ENCODE data around the gene MDM2. TPM values are rescaled to one million over a fixed set of nuclear protein-coding genes. Genes with fewer than 3 reads are reported as not detected.
"Not testable (repeated sequence)": the region's sequence is repeated elsewhere in the genome, so short reads cannot be mapped to it uniquely, and the experiment has no call there.

The MDM2 gene
- total RNA-seq, 1 donor from 2014 or later, result 160 TPM

DNA sequence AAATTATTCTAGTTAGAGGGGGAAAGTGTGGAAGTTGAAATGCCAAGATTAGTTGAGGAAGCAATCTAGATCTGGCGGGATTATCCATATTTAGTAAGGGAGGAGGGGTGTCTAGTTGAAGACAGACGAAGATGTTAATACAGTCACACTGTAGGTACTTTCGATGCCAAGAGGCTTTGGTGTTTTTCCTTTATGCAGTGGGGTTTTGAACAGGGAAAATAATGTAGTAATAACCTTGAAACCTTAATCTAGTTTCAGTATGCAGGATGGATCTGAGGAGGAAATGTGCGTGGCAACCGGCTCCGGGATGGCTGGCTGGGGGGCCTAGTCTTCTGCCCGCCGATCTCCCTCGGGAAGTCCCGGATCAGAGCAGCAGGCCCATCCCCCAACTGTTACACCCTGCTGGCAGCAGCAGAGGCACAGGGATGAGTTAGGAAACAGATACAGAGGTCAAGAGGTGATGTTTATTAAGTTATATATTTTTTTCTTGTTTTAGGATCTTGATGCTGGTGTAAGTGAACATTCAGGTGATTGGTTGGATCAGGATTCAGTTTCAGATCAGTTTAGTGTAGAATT lies 27.4 kb downstream of the MDM2 start:
- Mint-ChIP-seq H3K9me3 (ENCODE audit: low read depth) (no peaks in the 10 kb centered on the region), H3K27me3 (ENCODE audit: low read depth) (no peaks in the 10 kb centered on the region), H3K4me1 (ENCODE audit: low read depth) (peaks cover 8% of the 10 kb centered on the region), H3K27ac (ENCODE audit: unreplicated experiment) (no peak overlapping the region), H3K4me3 (ENCODE audit: unreplicated experiment) (no peak overlapping the region), H3K36me3 (ENCODE audit: low read depth) (peaks cover 38% of the 10 kb centered on the region)
- no peak for DNase-seq (ENCODE audit: low spot score)
- TF ChIP-seq, protein P1, sequence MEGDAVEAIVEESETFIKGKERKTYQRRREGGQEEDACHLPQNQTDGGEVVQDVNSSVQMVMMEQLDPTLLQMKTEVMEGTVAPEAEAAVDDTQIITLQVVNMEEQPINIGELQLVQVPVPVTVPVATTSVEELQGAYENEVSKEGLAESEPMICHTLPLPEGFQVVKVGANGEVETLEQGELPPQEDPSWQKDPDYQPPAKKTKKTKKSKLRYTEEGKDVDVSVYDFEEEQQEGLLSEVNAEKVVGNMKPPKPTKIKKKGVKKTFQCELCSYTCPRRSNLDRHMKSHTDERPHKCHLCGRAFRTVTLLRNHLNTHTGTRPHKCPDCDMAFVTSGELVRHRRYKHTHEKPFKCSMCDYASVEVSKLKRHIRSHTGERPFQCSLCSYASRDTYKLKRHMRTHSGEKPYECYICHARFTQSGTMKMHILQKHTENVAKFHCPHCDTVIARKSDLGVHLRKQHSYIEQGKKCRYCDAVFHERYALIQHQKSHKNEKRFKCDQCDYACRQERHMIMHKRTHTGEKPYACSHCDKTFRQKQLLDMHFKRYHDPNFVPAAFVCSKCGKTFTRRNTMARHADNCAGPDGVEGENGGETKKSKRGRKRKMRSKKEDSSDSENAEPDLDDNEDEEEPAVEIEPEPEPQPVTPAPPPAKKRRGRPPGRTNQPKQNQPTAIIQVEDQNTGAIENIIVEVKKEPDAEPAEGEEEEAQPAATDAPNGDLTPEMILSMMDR (IDR thresholded peaks at IDR 0.05), result no peak

DNA sequence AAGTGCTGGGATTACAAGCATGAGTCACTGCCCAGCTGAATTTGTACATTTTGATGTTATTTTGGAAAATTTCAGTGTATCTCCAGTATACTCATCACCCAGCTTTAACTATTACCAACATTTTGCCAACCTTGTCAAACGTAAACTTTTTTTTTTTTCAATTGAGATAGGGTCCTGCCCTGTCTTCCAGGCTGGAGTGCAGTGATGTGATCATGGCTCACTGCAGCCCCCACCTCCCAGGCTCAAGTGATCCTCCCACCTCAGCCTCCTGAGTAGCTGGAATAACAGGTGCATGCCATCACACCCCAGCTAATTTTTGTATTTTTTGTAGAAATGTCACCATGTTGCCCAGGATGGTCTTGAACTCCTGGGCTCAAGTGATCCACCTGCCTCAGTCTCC lies 29.2 kb downstream of the MDM2 start:
- peaks cover 40% of the 10 kb centered on the region for H3K36me3 Mint-ChIP-seq (ENCODE audit: low read depth)
- H3K9me3 Mint-ChIP-seq (ENCODE audit: low read depth), result no peaks in the 10 kb centered on the region
- no peaks in the 10 kb centered on the region for H3K27me3 Mint-ChIP-seq (ENCODE audit: low read depth)
- DNase-seq (ENCODE audit: low spot score), result no peak
- no peak overlapping the region for H3K4me3 Mint-ChIP-seq (ENCODE audit: unreplicated experiment)
- TF ChIP-seq, protein P1 (IDR thresholded peaks at IDR 0.05), result no peak
- H3K4me1 Mint-ChIP-seq (ENCODE audit: low read depth), result peaks cover under 1% of the 10 kb centered on the region
- no peak overlapping the region for H3K27ac Mint-ChIP-seq (ENCODE audit: unreplicated experiment)

DNA sequence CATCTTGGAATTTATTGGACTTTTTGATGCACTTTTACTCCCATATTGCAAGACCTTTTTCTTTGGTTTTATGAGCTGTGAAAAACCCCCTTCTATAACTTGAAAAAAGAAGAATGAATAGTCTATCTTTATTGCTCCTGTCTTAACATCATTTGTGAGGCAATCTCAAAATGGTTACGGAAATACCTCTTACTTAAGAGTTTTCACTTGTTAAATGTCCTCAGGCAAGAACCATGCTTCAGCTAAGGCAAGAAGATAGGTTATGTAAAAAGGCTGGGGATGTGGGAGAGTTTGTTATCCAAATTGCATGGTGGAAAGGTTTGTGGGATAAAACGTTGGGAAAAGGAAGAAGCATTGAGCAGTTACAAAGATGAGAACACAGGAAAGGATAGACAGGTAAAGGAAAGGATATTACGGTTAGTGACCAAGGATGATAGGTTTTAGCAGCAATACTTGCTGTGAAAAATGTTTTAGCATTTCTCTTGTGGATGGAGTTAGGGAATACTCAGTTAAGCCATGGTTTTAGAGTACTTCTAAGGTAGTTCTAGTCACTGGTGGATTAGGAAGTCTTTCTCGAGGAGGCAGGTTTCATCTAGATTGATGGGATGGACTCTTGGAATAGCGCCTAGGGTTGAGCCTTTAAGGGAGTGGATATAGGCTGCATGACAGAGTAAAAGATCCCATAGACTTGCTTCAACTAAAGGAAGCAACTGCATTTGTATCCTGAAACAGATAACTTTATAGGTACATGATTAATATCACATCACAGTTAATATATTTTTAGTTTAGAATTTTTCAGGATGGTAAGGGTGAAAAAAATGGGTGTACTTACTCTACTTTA lies 30.3 kb downstream of the MDM2 start:
- Mint-ChIP-seq H3K4me1 (ENCODE audit: low read depth) (no peaks in the 10 kb centered on the region), H3K4me3 (ENCODE audit: unreplicated experiment) (no peak overlapping the region), H3K9me3 (ENCODE audit: low read depth) (no peaks in the 10 kb centered on the region), H3K36me3 (ENCODE audit: low read depth) (peaks cover 45% of the 10 kb centered on the region), H3K27me3 (ENCODE audit: low read depth) (no peaks in the 10 kb centered on the region), H3K27ac (ENCODE audit: unreplicated experiment) (peak overlapping the region; percentile 1)
- TF ChIP-seq, protein P1 (IDR thresholded peaks at IDR 0.05), result no peak
- no peak for DNase-seq (ENCODE audit: low spot score)

DNA sequence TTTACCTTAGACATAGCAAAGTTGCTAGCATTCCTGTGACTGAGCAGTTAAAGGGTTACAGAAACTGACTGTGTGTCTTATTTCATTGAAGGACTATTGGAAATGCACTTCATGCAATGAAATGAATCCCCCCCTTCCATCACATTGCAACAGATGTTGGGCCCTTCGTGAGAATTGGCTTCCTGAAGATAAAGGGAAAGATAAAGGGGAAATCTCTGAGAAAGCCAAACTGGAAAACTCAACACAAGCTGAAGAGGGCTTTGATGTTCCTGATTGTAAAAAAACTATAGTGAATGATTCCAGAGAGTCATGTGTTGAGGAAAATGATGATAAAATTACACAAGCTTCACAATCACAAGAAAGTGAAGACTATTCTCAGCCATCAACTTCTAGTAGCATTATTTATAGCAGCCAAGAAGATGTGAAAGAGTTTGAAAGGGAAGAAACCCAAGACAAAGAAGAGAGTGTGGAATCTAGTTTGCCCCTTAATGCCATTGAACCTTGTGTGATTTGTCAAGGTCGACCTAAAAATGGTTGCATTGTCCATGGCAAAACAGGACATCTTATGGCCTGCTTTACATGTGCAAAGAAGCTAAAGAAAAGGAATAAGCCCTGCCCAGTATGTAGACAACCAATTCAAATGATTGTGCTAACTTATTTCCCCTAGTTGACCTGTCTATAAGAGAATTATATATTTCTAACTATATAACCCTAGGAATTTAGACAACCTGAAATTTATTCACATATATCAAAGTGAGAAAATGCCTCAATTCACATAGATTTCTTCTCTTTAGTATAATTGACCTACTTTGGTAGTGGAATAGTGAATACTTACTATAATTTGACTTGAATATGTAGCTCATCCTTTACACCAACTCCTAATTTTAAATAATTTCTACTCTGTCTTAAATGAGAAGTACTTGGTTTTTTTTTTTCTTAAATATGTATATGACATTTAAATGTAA lies 31.5 kb downstream of the MDM2 start:
- H3K27me3 Mint-ChIP-seq (ENCODE audit: low read depth), result no peaks in the 10 kb centered on the region
- DNase-seq (ENCODE audit: low spot score), result no peak
- H3K27ac Mint-ChIP-seq (ENCODE audit: unreplicated experiment), result no peak overlapping the region
- no peak overlapping the region for H3K4me3 Mint-ChIP-seq (ENCODE audit: unreplicated experiment)
- H3K36me3 Mint-ChIP-seq (ENCODE audit: low read depth), result peaks cover 46% of the 10 kb centered on the region
- no peaks in the 10 kb centered on the region for H3K4me1 Mint-ChIP-seq (ENCODE audit: low read depth)
- no peaks in the 10 kb centered on the region for H3K9me3 Mint-ChIP-seq (ENCODE audit: low read depth)
- TF ChIP-seq, protein P1 (IDR thresholded peaks at IDR 0.05), result no peak

DNA sequence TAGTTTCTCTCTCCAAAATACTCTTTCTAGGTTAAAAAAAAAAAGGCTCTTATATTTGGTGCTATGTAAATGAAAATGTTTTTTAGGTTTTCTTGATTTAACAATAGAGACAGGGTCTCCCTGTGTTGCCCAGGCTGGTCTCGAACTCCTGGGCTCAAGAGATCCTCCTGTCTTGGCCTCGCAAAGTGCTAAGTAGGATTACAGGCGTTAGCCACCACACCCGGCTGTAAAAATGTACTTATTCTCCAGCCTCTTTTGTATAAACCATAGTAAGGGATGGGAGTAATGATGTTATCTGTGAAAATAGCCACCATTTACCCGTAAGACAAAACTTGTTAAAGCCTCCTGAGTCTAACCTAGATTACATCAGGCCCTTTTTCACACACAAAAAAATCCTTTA lies 33.2 kb downstream of the MDM2 start:
- H3K27ac Mint-ChIP-seq (ENCODE audit: unreplicated experiment); H3K27me3 Mint-ChIP-seq (ENCODE audit: low read depth); H3K4me1 Mint-ChIP-seq (ENCODE audit: low read depth); DNase-seq (ENCODE audit: low spot score); H3K4me3 Mint-ChIP-seq (ENCODE audit: unreplicated experiment); H3K9me3 Mint-ChIP-seq (ENCODE audit: low read depth): not testable (repeated sequence)
- H3K36me3 Mint-ChIP-seq (ENCODE audit: low read depth), result peaks cover 45% of the 10 kb centered on the region

Data from chondrocyte (in vitro differentiated cells).